Activated T-helper 17 cell treated with anti-CD3 and anti-CD28 coated beads, Interleukin-2, amount 50 U/mL, for 72 hours (primary cell): ENCODE results near the gene DSC2. TPM values are rescaled to one million over a fixed set of nuclear protein-coding genes. Genes with fewer than 3 reads are reported as not detected.

Experiments
- total RNA-seq, 2 donors: library from RNA; stranded (reverse); gene quantifications; one replicate each; pipeline ENCODE4 v1.2.3, GENCODE V29; 2022

DSC2 gene
- total RNA-seq, 2 donors from 2014 or later: not detected

Other genes with a start within 250 kb of the DSC2 start
- not detected for gene DSC3, start 59.7 kb downstream of the DSC2 start, total RNA-seq
- gene DSC1, start 60.4 kb upstream of the DSC2 start, total RNA-seq: not detected
- gene DSG1, start 215.7 kb upstream of the DSC2 start, total RNA-seq: not detected